ENCODE data around the gene NEU2. TPM values are rescaled to one million over a fixed set of nuclear protein-coding genes. Genes with fewer than 3 reads are reported as not detected.
A peak's percentile ranks its signal among the peaks of the same experiment; 100 is the strongest.

NEU2 gene
- total RNA-seq, 1 donor from 2014 or later, result 1.4 TPM

- no peak for DNase-seq
Observed at GRCh38 chr2:233076749-233077148, 44.3 kb downstream of the NEU2 start.

GRCh38 chr2:233079473-233079877 is 47.0 kb downstream of the NEU2 start:
- DNase-seq, result no peak

GRCh38 chr2:233079953-233080835 is 47.7 kb downstream of the NEU2 start:
- DNase-seq, result no peak

GRCh38 chr2:233080836-233081229 is 48.4 kb downstream of the NEU2 start:
- DNase-seq, result no peak

- DNase-seq, result no peak
Observed at GRCh38 chr2:233081232-233081730, 48.8 kb downstream of the NEU2 start.

GRCh38 chr2:233081731-233082221 is 49.3 kb downstream of the NEU2 start:
- DNase-seq, result no peak

GRCh38 chr2:233082222-233082930 is 49.9 kb downstream of the NEU2 start:
- no peak for DNase-seq

GRCh38 chr2:233082931-233083755 is 50.7 kb downstream of the NEU2 start:
- DNase-seq, result no peak

- DNase-seq, result no peak
Observed at GRCh38 chr2:233083782-233084181, 51.3 kb downstream of the NEU2 start.

- peak; percentile 29 for DNase-seq
Observed at GRCh38 chr2:233084488-233084887, 52.0 kb downstream of the NEU2 start.

Other genes with a start within 250 kb of the NEU2 start
- 0.30 TPM for gene SNORC, start 162.4 kb upstream of the NEU2 start, total RNA-seq
- 3.9 TPM for gene NGEF, start 19.4 kb upstream of the NEU2 start, total RNA-seq
- gene INPP5D, start 27.7 kb downstream of the NEU2 start, total RNA-seq, result 7.6 TPM
- gene ATG16L1, start 219.0 kb downstream of the NEU2 start, total RNA-seq, result 20.3 TPM

Data from skin of body (tissue), 2 donors.